Measurements from ENCODE around the gene NALF2. TPM values are rescaled to one million over a fixed set of nuclear protein-coding genes. Genes with fewer than 3 reads are reported as not detected.

NALF2 gene
- polyA plus RNA-seq, 1 donor from 2014 or later = 5.4 TPM

GRCh38 chrX:69466546-69466945 lies 37.6 kb upstream of the NALF2 start:
- Histone ChIP-seq H3K36me3 (ENCODE audit: insufficient read depth, low read length) (no peaks in the 10 kb centered on the region), H2AFZ (ENCODE audit: low read depth, low read length) (no peak overlapping the region), H3K9ac (ENCODE audit: low read length) (no peak overlapping the region), H3K9me3 (ENCODE audit: low read length) (no peaks in the 10 kb centered on the region), H3K9me2 (ENCODE audit: insufficient read depth, low read length) (no peaks in the 10 kb centered on the region), H3K27ac (ENCODE audit: low read length) (no peak overlapping the region), H3K4me3 (ENCODE audit: low read length) (no peak overlapping the region), H3K27me3 (ENCODE audit: insufficient read depth, low read depth, low read length) (no peaks in the 10 kb centered on the region), H3F3A (ENCODE audit: insufficient read depth, low read length, poor library complexity, severe bottlenecking) (no peaks in the 10 kb centered on the region), H3K79me2 (replicated peaks; ENCODE audit: insufficient read depth, low read length) (no peaks in the 10 kb centered on the region), H3K4me2 (ENCODE audit: low read length) (no peak overlapping the region), H4K20me1 (ENCODE audit: insufficient read depth) (no peaks in the 10 kb centered on the region)
- TF ChIP-seq SMC3 (conservative IDR thresholded peaks at IDR 0.05; ENCODE audit: poor library complexity) = no peak
- TF ChIP-seq REST (IDR thresholded peaks at IDR 0.05; ENCODE audit: borderline replicate concordance) = no peak
- TF ChIP-seq POLR2AphosphoS5 (IDR thresholded peaks at IDR 0.05) = no peak
- TF ChIP-seq TAF1 (IDR thresholded peaks at IDR 0.05; ENCODE audit: low read depth) = no peak
- TF ChIP-seq MXI1 (conservative IDR thresholded peaks at IDR 0.05; ENCODE audit: poor library complexity, severe bottlenecking) = no peak
- no peak for TF ChIP-seq EZH2 (IDR thresholded peaks at IDR 0.05; ENCODE audit: borderline replicate concordance, insufficient read depth, low read length, poor library complexity, severe bottlenecking)
- no peak for TF ChIP-seq CTCF (IDR thresholded peaks at IDR 0.05; ENCODE audit: poor library complexity, severe bottlenecking)
- no peak for TF ChIP-seq EP300 (conservative IDR thresholded peaks at IDR 0.05; ENCODE audit: poor library complexity, severe bottlenecking)
- no peak for TF ChIP-seq RAD21 (conservative IDR thresholded peaks at IDR 0.05)

GRCh38 chrX:69469975-69470374 lies 34.2 kb upstream of the NALF2 start:
- Histone ChIP-seq H3K79me2 (replicated peaks; ENCODE audit: insufficient read depth, low read length) (no peaks in the 10 kb centered on the region), H4K20me1 (ENCODE audit: insufficient read depth) (no peaks in the 10 kb centered on the region)

More at GRCh38 chrX:69469975-69470374, 34.2 kb upstream of the NALF2 start:
- Histone ChIP-seq H3K9ac (ENCODE audit: low read length) (no peak overlapping the region), H3K27ac (ENCODE audit: low read length) (no peak overlapping the region), H3K9me2 (ENCODE audit: insufficient read depth, low read length) (no peaks in the 10 kb centered on the region), H3K4me3 (ENCODE audit: low read length) (no peak overlapping the region), H3K27me3 (ENCODE audit: insufficient read depth, low read depth, low read length) (no peaks in the 10 kb centered on the region), H3K36me3 (ENCODE audit: insufficient read depth, low read length) (no peaks in the 10 kb centered on the region), H2AFZ (ENCODE audit: low read depth, low read length) (no peak overlapping the region), H3F3A (ENCODE audit: insufficient read depth, low read length, poor library complexity, severe bottlenecking) (no peaks in the 10 kb centered on the region), H3K4me2 (ENCODE audit: low read length) (no peak overlapping the region), H3K9me3 (ENCODE audit: low read length) (no peaks in the 10 kb centered on the region)
- TF ChIP-seq EZH2 (IDR thresholded peaks at IDR 0.05; ENCODE audit: borderline replicate concordance, insufficient read depth, low read length, poor library complexity, severe bottlenecking) (no peak), RAD21 (conservative IDR thresholded peaks at IDR 0.05) (no peak), POLR2AphosphoS5 (IDR thresholded peaks at IDR 0.05) (no peak), REST (IDR thresholded peaks at IDR 0.05; ENCODE audit: borderline replicate concordance) (no peak), EP300 (conservative IDR thresholded peaks at IDR 0.05; ENCODE audit: poor library complexity, severe bottlenecking) (no peak), TAF1 (IDR thresholded peaks at IDR 0.05; ENCODE audit: low read depth) (no peak), CTCF (IDR thresholded peaks at IDR 0.05; ENCODE audit: poor library complexity, severe bottlenecking) (no peak)
